ENCODE measurements around the gene CCNYL1. TPM values are rescaled to one million over a fixed set of nuclear protein-coding genes. Genes with fewer than 3 reads are reported as not detected.

The CCNYL1 gene
- polyA plus RNA-seq, 1 of the 3 experiments (the other 2 are of a cell fraction) = 8.7 TPM

GRCh38 chr2:207743514-207743913 is 32.1 kb downstream of the CCNYL1 start:
- Histone ChIP-seq H3K4me2 (no peak overlapping the region), H3K79me2 (ENCODE audit: insufficient read depth) (no peaks in the 10 kb centered on the region), H3K36me3 (replicated peaks in 1 of 2; ENCODE audit: control insufficient read depth in 1 of 2, insufficient read depth in 2 of 2, low read length in 1 of 2) (peaks cover 18 to 23% of the 10 kb centered on the region in 2 experiments), H3K9ac (no peak overlapping the region), H3K9me2 (no peaks in the 10 kb centered on the region), H3F3A (replicated peaks; ENCODE audit: insufficient read depth) (peaks cover 4% of the 10 kb centered on the region), H3K27me3 (ENCODE audit: insufficient read depth) (no peaks in the 10 kb centered on the region), H3K4me3 (ENCODE audit: low read depth in 2 of 2, low read length in 1 of 2) (no peak overlapping the region), H3K27ac (ENCODE audit: low read depth in 2 of 2, low read length in 1 of 2) (no peak overlapping the region), H3K4me1 (ENCODE audit: control insufficient read depth in 1 of 2, insufficient read depth in 2 of 2, low read depth in 1 of 2, low read length in 1 of 2) (peaks cover 0 to 11% of the 10 kb centered on the region in 2 experiments; a peak in 1 of 4 replicates), H2AFZ (ENCODE audit: low read depth) (no peak overlapping the region), H4K20me1 (ENCODE audit: insufficient read depth) (no peaks in the 10 kb centered on the region), H3K9me3 (no peaks in the 10 kb centered on the region)
- ChIA-PET POLR2A (no interaction called here), CTCF (interaction anchor here (0.6 to 9.5 kb wide), 5 partner anchors 9 to 1609 kb away, joined by 3 to 162 read pairs (median 17); partner anchors contain the start of gene FZD5)
- no peak for DNase-seq
- TF ChIP-seq SIN3A (IDR thresholded peaks at IDR 0.05; ENCODE audit: borderline replicate concordance, low read depth, low read length) = no peak
- no peak for TF ChIP-seq FOSL2 (IDR thresholded peaks at IDR 0.05; ENCODE audit: borderline replicate concordance, low read depth)
- TF ChIP-seq MEF2A (IDR thresholded peaks at IDR 0.05; ENCODE audit: borderline replicate concordance, low read depth) = no peak
- TF ChIP-seq USF2 (IDR thresholded peaks at IDR 0.05; ENCODE audit: borderline replicate concordance, low read depth, low read length) = no peak
- no peak for TF ChIP-seq RCOR1 (IDR thresholded peaks at IDR 0.05; ENCODE audit: low read length)
- no peak for TF ChIP-seq IRF3 (IDR thresholded peaks at IDR 0.05; ENCODE audit: low read depth, low read length)
- no peak for TF ChIP-seq TAF1 (IDR thresholded peaks at IDR 0.05; ENCODE audit: borderline replicate concordance, low read depth, low read length)
- no peak for TF ChIP-seq TEAD4 (IDR thresholded peaks at IDR 0.05; ENCODE audit: borderline replicate concordance, insufficient read depth)
- no peak for TF ChIP-seq RXRA (IDR thresholded peaks at IDR 0.05; ENCODE audit: borderline replicate concordance, low read depth)
- TF ChIP-seq SMC3 (IDR thresholded peaks at IDR 0.05; ENCODE audit: low read depth, low read length) = no peak
- no peak for TF ChIP-seq USF1 (IDR thresholded peaks at IDR 0.05; ENCODE audit: borderline replicate concordance, low read depth)
- no peak for TF ChIP-seq RFX5 (IDR thresholded peaks at IDR 0.05; ENCODE audit: low read length)
- no peak for TF ChIP-seq PBX3 (IDR thresholded peaks at IDR 0.05)
- no peak for TF ChIP-seq YY1 (IDR thresholded peaks at IDR 0.05; ENCODE audit: low read depth)
- no peak for TF ChIP-seq FOXM1 (IDR thresholded peaks at IDR 0.05; ENCODE audit: low read depth)
- no peak for TF ChIP-seq ELF1 (IDR thresholded peaks at IDR 0.05)
- no peak for TF ChIP-seq GABPA (IDR thresholded peaks at IDR 0.05; ENCODE audit: low read depth)
- TF ChIP-seq CHD2 (IDR thresholded peaks at IDR 0.05; ENCODE audit: low read length, partially characterized antibody) = no peak

Data from SK-N-SH (cell line).